Mesenteric fat pad (tissue), 1 donor: ENCODE data around the gene DCUN1D2. TPM values are rescaled to one million over a fixed set of nuclear protein-coding genes. Genes with fewer than 3 reads are reported as not detected.

Source experiments
- DNase-seq: peaks from one replicate; pipeline ENCODE4 v3.0.0-alpha.2; 2020; ENCODE audit warnings: low spot score
- total RNA-seq: library from RNA; stranded (reverse); fragmentation: NEBNext Ultra II Directional; extraction: Animal tissue kit (Norgen Biotek cat#: 25700); gene quantifications from one replicate; pipeline ENCODE4 v1.2.1, GENCODE V29; 2021
- donor health status: DM: yes; HTN: yes; CAD: no.

DCUN1D2 gene
- total RNA-seq, 1 donor from 2014 or later, result 21.7 TPM

DNA sequence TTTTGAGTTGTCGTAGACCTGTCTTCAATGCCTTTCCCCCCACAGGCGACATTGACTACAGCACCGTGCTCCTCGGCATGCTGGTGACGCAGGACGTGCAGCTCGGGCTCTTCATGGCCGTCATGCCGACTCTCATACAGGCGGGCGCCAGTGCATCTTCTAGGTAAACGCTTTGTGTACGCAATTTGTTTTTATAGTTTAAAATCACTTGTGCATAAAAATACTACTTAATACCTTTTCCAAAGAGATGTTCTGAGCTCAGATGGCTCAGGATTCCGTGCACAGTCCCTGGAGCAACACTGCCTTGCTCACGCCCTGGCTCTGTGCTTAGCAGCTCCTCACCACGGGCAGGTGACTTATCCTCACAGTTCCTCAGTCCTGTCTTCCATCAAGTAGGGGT, 30.1 kb upstream of the DCUN1D2 start:
- no peak for DNase-seq

- DNase-seq, result no peak
Measured at GRCh38 chr13:113519556-113519955, 29.0 kb upstream of the DCUN1D2 start.

- DNase-seq, result no peak
Measured at GRCh38 chr13:113518076-113518803, 27.7 kb upstream of the DCUN1D2 start.

- DNase-seq, result no peak
Measured at GRCh38 chr13:113514847-113515246, 24.3 kb upstream of the DCUN1D2 start.

DNA sequence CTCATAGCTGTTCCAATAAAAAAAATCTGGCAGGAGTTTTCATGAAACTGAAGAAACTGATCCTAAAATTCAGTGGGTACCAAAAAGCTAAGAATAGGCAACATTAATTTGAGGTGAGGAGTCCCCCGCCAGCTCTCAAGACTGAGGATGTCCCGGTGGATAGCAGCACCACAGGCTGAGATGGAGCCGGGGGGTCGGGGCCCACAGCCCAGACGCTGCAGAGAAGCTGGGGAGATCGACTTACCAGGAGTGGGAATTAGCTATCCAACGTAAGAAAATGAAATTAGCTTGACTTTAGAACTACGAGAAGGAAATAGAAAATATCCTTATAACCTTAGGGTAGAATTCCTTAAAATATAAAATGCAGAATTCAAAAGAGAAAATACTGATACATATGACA, 23.2 kb upstream of the DCUN1D2 start:
- no peak for DNase-seq

- DNase-seq, result no peak
Measured at GRCh38 chr13:113511361-113511760, 20.9 kb upstream of the DCUN1D2 start.

DNA sequence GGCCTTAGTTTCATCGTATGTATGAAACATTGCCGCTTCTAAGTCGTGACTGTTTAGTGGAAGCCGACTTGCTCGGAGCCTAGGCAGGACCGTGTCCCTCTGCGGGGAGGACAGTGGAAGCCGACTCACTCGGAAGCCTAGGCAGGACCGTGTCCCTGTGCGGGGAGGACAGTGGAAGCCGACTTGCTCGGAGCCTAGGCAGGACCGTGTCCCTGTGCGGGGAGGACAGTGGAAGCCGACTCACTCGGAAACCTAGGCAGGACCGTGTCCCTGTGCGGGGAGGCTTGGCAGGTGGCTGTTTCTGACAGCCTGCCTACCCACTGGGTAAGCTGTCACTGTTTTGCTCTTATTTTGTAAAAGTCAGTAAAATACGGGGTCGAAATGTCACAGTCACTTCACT, 20.4 kb upstream of the DCUN1D2 start:
- no peak for DNase-seq

GRCh38 chr13:113509989-113510388, 19.5 kb upstream of the DCUN1D2 start:
- no peak for DNase-seq

DNA sequence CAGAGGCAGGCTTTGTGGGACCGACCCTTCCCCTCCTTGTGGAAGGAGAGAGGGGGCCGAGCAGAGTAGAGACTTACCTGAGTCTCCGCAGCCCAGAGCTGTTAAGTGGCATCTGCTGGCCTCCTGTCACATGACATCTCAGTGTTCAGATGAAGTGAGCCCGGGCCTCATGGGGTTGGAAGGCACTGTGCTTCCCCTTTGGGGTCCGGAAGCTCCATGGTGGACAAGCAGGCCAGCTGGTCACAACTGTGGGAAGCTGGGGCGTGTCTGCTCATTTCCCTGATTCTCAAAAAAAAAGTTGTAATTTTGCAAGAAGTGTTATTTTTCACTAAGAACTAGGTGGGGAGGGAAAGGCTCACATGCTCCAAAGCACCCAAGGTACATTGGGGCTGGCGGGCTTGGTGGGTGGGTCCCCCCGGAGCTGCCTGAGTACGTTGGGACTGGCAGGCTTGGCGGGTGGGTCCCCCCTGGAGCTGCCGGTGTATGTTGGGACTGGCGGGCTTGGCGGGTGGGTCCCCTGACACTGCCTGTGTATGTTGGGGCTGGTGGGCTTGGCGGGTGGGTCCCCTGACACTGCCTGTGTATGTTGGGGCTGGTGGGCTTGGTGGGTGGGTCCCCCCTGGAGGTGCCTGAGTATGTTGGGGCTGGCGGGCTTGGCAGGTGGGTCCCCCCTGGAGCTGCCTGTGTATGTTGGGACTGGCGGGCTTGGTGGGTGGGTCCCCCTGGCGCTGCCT, 18.2 kb upstream of the DCUN1D2 start:
- no peak for DNase-seq

GRCh38 chr13:113507505-113508345, 17.2 kb upstream of the DCUN1D2 start:
- DNase-seq, result no peak

DNA sequence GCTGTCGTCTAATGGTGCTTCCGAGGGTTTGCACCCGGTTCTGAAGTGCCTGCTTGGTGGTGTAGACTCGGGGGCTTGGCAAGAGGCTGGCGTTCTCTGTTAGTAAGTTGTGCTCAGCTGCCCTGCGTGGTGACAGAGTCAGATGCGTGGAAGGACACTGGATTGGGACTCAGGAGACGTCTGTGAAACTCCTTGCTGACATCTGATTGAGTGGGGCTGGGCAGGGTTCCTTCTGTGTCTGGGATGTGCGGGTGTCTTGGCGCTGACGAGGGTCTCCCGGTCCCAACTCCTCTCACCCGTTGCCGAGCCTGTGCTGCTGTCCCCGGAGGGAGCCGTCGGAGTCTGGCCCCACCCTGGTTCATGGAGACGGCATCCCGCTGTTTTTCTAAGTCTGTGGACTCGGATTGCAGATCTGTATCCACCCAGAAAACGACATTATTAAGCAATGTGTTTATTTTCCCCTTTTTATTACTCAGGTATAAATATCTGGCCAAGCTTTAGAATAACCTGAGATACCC, 16.4 kb upstream of the DCUN1D2 start:
- no peak for DNase-seq

DNA sequence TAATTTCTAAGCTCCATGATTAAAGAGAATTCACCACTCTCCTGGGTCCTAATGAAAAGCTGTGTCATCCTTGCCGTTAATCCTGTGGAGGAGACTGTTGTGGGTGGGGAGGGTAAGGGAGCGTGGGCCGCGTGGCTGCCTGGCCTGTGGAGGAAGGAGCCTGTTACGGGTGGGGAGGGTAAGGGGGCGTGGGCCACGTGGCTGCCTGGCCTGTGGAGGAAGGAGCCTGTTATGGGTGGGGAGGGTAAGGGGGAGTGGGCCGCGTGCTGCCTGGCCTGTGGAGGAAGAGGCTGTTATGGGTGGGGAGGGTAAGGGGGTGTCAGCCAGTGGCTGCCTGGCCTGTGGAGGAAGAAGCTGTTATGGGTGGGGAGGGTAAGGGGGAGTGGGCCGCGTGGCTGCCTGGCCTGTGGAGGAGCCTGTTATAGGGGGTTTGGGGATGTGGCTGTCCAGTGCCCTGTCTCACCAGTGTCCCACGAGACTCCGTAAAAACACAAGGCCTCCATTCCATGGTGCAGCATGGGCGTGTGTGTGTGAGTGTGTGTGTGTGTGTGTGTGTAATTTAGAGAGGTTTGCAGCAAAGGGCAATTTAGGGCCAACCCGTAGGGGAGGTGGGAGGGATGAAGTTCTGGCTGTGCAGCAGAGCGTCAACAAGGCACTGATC, 15.6 kb upstream of the DCUN1D2 start:
- no peak for DNase-seq

DNA sequence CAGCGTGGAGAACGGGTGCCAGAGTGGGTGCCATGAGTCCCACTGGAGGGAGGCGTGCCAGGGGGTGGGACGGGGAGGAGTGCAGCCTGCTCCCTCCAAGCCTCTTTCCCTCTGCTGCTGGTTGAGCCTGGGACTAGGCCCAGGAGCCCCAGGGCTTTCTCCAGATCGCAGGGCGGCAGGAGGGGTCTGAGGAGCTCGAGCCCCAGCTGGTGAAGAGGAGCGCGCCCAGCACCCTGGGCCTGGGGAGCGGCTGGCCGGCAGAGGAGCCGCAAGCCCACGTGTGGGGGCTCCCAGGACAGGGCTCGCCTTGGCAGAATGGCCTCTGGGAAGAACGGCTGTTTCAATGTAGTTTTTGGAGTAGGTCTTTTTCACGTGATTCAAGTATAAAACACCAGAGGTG, 12.2 kb upstream of the DCUN1D2 start:
- no peak for DNase-seq

GRCh38 chr13:113500530-113501265, 10.2 kb upstream of the DCUN1D2 start:
- DNase-seq, result no peak

- no peak for DNase-seq
Measured at GRCh38 chr13:113499936-113500335, 9.4 kb upstream of the DCUN1D2 start.

DNA sequence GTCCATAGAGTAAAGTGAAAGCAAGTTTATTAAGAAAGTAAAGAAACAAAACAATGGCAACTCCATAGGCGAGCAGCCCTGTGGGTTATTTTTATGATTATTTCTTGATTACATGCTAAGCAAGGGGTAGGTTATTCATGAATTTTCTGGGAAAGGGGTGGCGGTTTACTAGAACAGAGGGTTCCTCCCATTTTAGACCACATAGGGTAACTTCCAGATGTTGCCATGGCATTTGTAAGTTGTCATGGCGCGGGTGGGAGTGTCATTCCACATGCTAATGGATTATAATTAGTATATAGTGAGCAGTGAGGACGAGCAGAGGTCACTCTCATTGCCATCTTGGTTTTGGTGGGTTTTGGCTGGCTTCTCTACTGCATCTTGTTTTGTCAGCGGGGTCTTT, 8.4 kb upstream of the DCUN1D2 start:
- no peak for DNase-seq

GRCh38 chr13:113497217-113497616, 6.7 kb upstream of the DCUN1D2 start:
- DNase-seq, result no peak

- no peak for DNase-seq
Measured at GRCh38 chr13:113495494-113496210, 5.1 kb upstream of the DCUN1D2 start.

DNA sequence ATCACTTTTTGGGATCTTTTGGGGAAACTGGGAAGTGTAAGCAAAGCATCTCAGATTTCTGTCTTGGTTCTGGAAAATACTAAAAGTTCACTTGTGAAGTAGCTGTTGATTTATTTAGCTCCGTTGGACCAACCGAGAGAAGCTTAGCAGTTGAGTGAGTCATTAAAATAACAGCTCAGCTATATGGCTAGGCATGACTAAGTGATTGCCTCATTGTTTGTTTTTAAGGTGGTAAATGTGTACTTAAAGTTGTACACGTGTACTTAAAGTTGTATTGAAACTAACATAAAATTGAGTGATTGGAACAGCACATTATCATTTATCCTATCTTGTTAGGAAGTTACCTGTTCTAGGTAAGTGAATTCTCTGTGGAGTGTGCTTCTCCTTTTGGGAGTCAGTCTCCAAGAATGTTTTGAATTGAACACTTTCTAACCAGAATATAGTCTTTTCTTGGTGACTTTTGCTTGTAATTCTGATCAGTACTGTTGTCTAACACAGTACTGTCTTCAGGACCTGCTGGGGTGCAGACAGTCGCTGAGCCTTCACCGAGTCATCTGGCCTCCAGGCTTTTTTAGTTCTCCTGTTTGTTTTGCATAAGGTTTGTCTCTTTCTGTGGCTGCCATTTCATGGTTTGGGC, 2.9 kb upstream of the DCUN1D2 start:
- no peak for DNase-seq
